Right atrium auricular region (tissue), 2 donors: ENCODE data around the gene SIRT7. TPM values are rescaled to one million over a fixed set of nuclear protein-coding genes. Genes with fewer than 3 reads are reported as not detected.

Experiments
- DNase-seq: peaks from one replicate; pipeline ENCODE4 v3.0.0-alpha.2; 2019; ENCODE audit warnings: low spot score
- H3K27ac ChIP-seq, 2 donors: fragments of 200-600 bp; sonication (generic); 1 replicate in 1 of 2; 2 replicates in 1 of 2; pipeline ENCODE4 v1.5.1; 2016 to 2019
- H3K27me3 ChIP-seq, 2 donors: fragments of 200-600 bp; sonication (generic); one replicate each; pipeline versions ENCODE4 v1.5.1 to v1.6.0; 2017 to 2019
- H3K36me3 ChIP-seq: fragments of 200-600 bp; sonication (generic); one replicate; pipeline ENCODE4 v1.5.1; 2016
- H3K4me1 ChIP-seq, 2 donors: fragments of 200-600 bp; sonication (generic); one replicate each; pipeline versions ENCODE4 v1.5.1 to v1.6.0; 2017 to 2019
- H3K4me3 ChIP-seq, 2 donors: fragments of 200-600 bp; sonication (generic); 1 replicate in 1 of 2; 2 replicates in 1 of 2; pipeline ENCODE4 v1.5.1; 2017 to 2019; ENCODE audit warnings: mild to moderate bottlenecking in 1 of 2, moderate library complexity in 1 of 2
- H3K9me3 ChIP-seq, 2 donors: fragments of 200-600 bp; sonication (generic); one replicate each; pipeline ENCODE4 v1.5.1; 2019
- total RNA-seq, 2 donors: library from RNA; depleted of rRNA; stranded (reverse); fragments of >200 nt; gene quantifications; one replicate each; pipeline ENCODE4 v1.1.0, GENCODE V29; 2016
- TF ChIP-seq, protein P1 (sequence below), 2 donors: fragments of 200-600 bp; sonication (generic); IDR thresholded peaks; one replicate each; pipeline ENCODE4 v1.5.1; 2019; ENCODE audit warnings: antibody characterized with exemption in 2 of 2

The SIRT7 gene
- total RNA-seq, 2 donors from 2014 or later = 2.8 to 4.9 TPM

DNA sequence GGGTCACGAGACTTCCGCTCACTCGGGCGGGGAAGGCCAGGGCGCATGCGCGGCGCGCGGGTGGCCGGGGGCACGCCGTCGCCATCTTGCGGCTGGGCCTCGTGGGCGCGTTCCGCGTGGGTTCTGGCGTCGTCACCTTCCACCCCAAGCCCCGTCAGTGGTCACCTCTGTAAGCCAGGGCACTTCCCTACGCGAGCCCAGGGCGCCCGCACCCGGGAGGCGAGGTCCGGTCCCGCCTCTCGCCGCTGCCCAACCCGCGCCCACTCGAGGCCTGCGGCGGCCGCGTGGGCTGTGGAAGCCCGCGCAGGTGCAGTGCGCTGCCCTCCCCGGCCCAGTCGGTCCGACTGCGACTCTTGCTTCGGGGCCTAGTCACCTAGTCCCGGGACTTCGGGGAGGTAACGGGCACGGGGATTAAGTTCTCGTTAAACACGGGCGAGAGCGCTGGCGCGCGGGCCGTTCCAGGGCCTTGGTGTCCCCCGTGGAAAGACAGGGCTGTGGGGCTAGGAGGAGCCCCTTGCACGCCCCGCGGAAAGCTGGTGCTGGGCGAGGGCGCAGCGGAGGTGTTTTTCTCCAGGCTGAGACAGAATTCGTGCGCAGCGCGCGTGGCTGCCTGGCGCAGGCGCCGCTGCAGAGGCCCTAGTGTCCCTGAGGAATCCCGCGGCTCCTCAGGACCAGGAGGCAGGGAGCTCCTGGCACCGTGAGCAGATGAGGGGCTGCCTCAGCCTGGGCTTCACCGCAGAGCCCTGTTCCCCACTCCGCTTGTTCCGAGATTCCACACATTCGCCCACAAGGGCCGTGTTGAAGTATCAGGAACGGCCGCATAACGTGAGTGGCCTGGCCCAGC lies 46.4 kb downstream of the SIRT7 start:
- H3K27ac ChIP-seq = peak overlapping the region; percentile 93 to 95
- no peaks in the 10 kb centered on the region for H3K27me3 ChIP-seq
- peak overlapping the region; percentile 63 to 81 for H3K4me3 ChIP-seq
- H3K4me1 ChIP-seq = peaks cover 0 to 50% of the 10 kb centered on the region in 2 donors
- TF ChIP-seq, protein P1, sequence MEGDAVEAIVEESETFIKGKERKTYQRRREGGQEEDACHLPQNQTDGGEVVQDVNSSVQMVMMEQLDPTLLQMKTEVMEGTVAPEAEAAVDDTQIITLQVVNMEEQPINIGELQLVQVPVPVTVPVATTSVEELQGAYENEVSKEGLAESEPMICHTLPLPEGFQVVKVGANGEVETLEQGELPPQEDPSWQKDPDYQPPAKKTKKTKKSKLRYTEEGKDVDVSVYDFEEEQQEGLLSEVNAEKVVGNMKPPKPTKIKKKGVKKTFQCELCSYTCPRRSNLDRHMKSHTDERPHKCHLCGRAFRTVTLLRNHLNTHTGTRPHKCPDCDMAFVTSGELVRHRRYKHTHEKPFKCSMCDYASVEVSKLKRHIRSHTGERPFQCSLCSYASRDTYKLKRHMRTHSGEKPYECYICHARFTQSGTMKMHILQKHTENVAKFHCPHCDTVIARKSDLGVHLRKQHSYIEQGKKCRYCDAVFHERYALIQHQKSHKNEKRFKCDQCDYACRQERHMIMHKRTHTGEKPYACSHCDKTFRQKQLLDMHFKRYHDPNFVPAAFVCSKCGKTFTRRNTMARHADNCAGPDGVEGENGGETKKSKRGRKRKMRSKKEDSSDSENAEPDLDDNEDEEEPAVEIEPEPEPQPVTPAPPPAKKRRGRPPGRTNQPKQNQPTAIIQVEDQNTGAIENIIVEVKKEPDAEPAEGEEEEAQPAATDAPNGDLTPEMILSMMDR (IDR thresholded peaks at IDR 0.05) = peak in 1 of 2 donors; percentile 68
- no peaks in the 10 kb centered on the region for H3K9me3 ChIP-seq
- DNase-seq = peak; percentile 95
- H3K36me3 ChIP-seq = peaks cover 26% of the 10 kb centered on the region

DNA sequence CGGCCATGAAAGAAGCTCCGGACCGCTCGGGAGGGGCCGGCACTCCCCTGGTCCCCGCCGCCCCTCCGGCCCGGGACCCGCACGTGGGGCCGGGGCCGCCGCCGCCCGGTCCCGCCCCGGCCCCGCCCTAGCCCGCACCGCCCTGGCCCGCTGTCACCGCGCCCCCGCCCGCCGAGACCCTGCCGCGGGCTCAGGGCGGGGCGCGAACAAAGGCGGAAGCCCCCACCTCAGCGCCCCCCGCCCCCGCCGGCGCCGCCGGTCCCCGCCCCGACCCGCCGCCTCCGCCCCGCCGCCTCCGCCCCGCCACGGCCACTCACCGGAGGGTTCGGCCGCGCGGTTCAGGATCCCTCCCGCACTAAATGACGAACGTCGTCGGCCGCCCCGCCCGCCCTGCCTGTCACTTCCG lies 47.0 kb downstream of the SIRT7 start, which contains the start of gene ARHGDIA:
Gene ARHGDIA (minus strand): TSS at position 357 of the 406 bp plus-strand sequence. CDS start 1,407 bp downstream, outside the sequence.
- Histone ChIP-seq H3K4me3 (peak within 1 kb of the TSS; percentile 63 to 81), H3K9me3 (no peaks in the 10 kb centered on the region), H3K27ac (peak within 1 kb of the TSS; percentile 93 to 95), H3K4me1 (peaks cover 0 to 56% of the 10 kb centered on the region in 2 donors), H3K36me3 (peaks cover 26% of the 10 kb centered on the region), H3K27me3 (no peaks in the 10 kb centered on the region)
- no peak for DNase-seq
- TF ChIP-seq, protein P1 (IDR thresholded peaks at IDR 0.05) = no peak

DNA sequence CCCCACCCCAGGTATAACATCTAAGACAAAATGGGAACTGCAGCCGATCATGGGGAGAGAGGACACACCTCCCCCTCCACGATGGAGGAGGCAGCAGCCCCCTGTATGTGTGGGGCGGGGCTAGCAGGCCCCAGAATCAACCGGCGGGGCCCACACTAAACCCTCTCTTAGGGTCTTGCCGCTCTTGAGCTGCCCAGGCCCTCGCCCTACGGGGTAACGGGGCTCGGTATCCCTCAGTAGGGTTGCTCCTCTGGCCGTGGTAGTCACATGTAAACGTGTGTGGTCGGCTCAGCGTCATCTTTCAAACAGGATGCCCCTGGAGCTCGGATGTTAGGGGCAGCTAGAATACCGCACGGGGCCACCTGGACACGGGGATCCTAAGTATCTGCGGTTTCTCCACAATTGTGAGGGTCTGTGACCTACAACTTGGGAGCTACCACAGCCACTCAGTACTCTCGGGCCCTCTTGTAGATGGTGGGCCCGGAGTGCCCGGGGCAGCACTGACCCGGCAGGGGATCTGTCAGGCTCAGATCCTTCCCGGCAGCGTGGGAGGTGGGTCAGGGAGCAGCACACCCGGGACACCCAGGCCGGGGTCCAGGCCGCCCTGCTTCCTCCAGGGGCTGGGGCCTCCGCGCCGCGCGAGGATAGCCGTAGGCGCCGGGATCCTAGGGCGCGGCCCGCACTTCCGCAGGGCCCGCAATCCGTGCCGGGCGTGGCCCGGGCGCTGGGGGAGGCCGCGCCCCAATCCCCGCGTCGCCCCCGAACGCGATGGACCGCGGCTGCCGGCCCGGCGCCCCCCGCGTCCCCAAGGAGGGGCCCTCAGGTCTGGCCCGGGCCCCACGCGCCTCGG lies 47.6 kb downstream of the SIRT7 start:
- peaks cover 26% of the 10 kb centered on the region for H3K36me3 ChIP-seq
- H3K27ac ChIP-seq = peak overlapping the region; percentile 93 to 95
- no peak for DNase-seq
- H3K4me1 ChIP-seq = peaks cover 0 to 60% of the 10 kb centered on the region in 2 donors
- no peaks in the 10 kb centered on the region for H3K27me3 ChIP-seq
- no peaks in the 10 kb centered on the region for H3K9me3 ChIP-seq
- TF ChIP-seq, protein P1 (IDR thresholded peaks at IDR 0.05) = no peak
- peak overlapping the region; percentile 63 to 81 for H3K4me3 ChIP-seq

GRCh38 chr17:81869221-81870130 lies 48.5 kb downstream of the SIRT7 start:
- TF ChIP-seq, protein P1 (IDR thresholded peaks at IDR 0.05) = peak; percentile 92 to 93
- no peak for DNase-seq
- no peaks in the 10 kb centered on the region for H3K9me3 ChIP-seq
- H3K4me3 ChIP-seq = peak overlapping the region; percentile 63 to 81
- no peaks in the 10 kb centered on the region for H3K27me3 ChIP-seq
- peaks cover 0 to 60% of the 10 kb centered on the region in 2 donors for H3K4me1 ChIP-seq
- H3K27ac ChIP-seq = peak overlapping the region; percentile 93 to 95
- H3K36me3 ChIP-seq = peaks cover 26% of the 10 kb centered on the region

DNA sequence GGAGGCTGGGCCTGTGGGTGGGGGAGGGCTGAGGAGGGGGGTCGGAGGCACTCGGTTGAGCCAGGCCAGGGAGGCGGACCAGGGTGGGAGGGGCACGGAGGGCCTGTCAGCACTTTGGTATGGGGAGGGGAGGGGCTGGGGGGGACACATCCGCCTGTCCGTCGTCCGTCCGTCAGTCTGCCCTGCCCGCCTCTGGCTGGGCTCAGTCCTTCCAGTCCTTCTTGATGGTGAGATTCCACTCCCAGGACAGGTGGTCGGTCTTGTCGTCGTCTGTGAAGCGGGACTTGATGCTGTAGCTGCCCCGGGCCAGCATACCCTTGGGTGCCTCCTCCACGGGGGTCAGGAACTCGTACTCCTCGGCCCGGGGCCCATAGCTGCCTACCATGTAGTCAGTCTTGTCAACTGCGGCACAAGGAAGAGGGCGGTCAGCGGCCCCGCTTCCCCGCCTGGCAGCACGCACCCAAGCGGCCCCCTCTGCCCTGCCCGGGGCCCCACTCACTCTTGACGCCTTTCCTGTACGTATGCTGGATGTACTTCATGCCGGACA lies 49.2 kb downstream of the SIRT7 start:
- no peak for DNase-seq
- Histone ChIP-seq H3K36me3 (peaks cover 26% of the 10 kb centered on the region), H3K27me3 (no peaks in the 10 kb centered on the region), H3K9me3 (no peaks in the 10 kb centered on the region), H3K4me1 (peaks cover 0 to 60% of the 10 kb centered on the region in 2 donors), H3K27ac (peak overlapping the region; percentile 93 to 95), H3K4me3 (peak overlapping the region in 1 of 2 donors; percentile 81)
- TF ChIP-seq, protein P1 (IDR thresholded peaks at IDR 0.05) = no peak
